ENCODE results near the gene E2F6.

The E2F6 gene

GRCh38 chr2:11480406-11480805 lies 14.4 kb upstream of the E2F6 start:
- Histone ChIP-seq H3K4me3 (ENCODE audit: insufficient read depth, low read depth, low read length, poor library complexity, severe bottlenecking) (no peak overlapping the region), H3K27me3 (replicated peaks; ENCODE audit: control insufficient read depth, insufficient read depth, low read length, poor library complexity, severe bottlenecking) (peaks cover 18% of the 10 kb centered on the region), H3K27ac (ENCODE audit: insufficient read depth, low read length, poor library complexity, severe bottlenecking) (no peak overlapping the region), H3K9me3 (ENCODE audit: control insufficient read depth, low read length) (no peaks in the 10 kb centered on the region), H3K4me1 (ENCODE audit: control insufficient read depth, insufficient read depth, low read length, poor library complexity, severe bottlenecking) (no peaks in the 10 kb centered on the region), H3K36me3 (ENCODE audit: control insufficient read depth, insufficient read depth, low read length) (no peaks in the 10 kb centered on the region)
- no peak for DNase-seq

GRCh38 chr2:11478899-11479605 lies 13.1 kb upstream of the E2F6 start:
- no peak for DNase-seq
- Histone ChIP-seq H3K27me3 (replicated peaks; ENCODE audit: control insufficient read depth, insufficient read depth, low read length, poor library complexity, severe bottlenecking) (peaks cover 18% of the 10 kb centered on the region), H3K4me1 (ENCODE audit: control insufficient read depth, insufficient read depth, low read length, poor library complexity, severe bottlenecking) (no peaks in the 10 kb centered on the region)

GRCh38 chr2:11477994-11478393 lies 12.0 kb upstream of the E2F6 start:
- H3K4me3 ChIP-seq (ENCODE audit: insufficient read depth, low read depth, low read length, poor library complexity, severe bottlenecking): no peak overlapping the region
- H3K9me3 ChIP-seq (ENCODE audit: control insufficient read depth, low read length): no peaks in the 10 kb centered on the region
- H3K27me3 ChIP-seq (replicated peaks; ENCODE audit: control insufficient read depth, insufficient read depth, low read length, poor library complexity, severe bottlenecking): peaks cover 15% of the 10 kb centered on the region
- H3K27ac ChIP-seq (ENCODE audit: insufficient read depth, low read length, poor library complexity, severe bottlenecking): no peak overlapping the region
- no peaks in the 10 kb centered on the region for H3K4me1 ChIP-seq (ENCODE audit: control insufficient read depth, insufficient read depth, low read length, poor library complexity, severe bottlenecking)
- DNase-seq: peak; percentile 44 to 74 (median 52)
- H3K36me3 ChIP-seq (ENCODE audit: control insufficient read depth, insufficient read depth, low read length): no peaks in the 10 kb centered on the region

More at GRCh38 chr2:11478899-11479605, 13.1 kb upstream of the E2F6 start:
- Histone ChIP-seq H3K9me3 (ENCODE audit: control insufficient read depth, low read length) (no peaks in the 10 kb centered on the region), H3K4me3 (ENCODE audit: insufficient read depth, low read depth, low read length, poor library complexity, severe bottlenecking) (no peak overlapping the region), H3K27ac (ENCODE audit: insufficient read depth, low read length, poor library complexity, severe bottlenecking) (no peak overlapping the region), H3K36me3 (ENCODE audit: control insufficient read depth, insufficient read depth, low read length) (no peaks in the 10 kb centered on the region)

DNA sequence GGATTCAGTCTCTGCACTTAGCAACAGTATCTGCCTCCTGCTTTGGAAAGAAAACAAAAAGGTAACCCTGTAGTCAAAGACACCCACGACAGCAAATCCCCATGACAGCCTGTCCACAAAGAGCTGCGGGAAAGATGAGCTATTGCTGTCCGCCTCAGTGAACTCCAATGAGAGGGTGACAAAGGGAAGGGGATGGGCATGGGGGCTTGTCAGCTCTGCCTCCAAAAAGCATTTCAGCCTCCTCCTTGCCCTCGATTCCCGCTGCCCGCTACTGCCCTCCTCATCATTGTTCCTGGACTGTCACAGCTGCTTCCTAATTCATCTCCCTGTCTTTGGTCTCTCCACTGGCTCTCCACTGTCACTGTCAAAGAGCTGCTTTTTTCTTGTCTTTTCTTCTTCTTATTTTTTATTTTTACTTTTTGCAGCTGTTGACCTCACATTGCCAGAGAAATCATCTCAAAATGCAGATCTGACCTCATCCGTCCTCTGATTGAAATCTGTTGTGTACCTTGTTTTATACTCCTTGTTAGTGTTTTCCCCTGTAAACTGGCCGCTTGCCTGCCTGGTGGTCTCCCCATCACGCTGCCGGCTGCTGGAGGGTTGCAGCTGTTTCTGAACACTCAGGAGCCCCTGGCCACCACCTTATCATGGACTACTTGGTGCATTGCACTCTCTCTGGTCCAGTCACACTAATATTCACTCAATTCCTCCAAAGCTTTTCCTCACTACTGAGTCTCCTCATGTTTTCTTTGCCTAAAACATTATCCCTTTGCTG lies 7.9 kb upstream of the E2F6 start:
- Histone ChIP-seq H3K36me3 (ENCODE audit: control insufficient read depth, insufficient read depth, low read length) (no peaks in the 10 kb centered on the region), H3K4me3 (ENCODE audit: insufficient read depth, low read depth, low read length, poor library complexity, severe bottlenecking) (no peak overlapping the region), H3K27ac (ENCODE audit: insufficient read depth, low read length, poor library complexity, severe bottlenecking) (no peak overlapping the region), H3K4me1 (ENCODE audit: control insufficient read depth, insufficient read depth, low read length, poor library complexity, severe bottlenecking) (no peaks in the 10 kb centered on the region), H3K9me3 (ENCODE audit: control insufficient read depth, low read length) (no peaks in the 10 kb centered on the region), H3K27me3 (replicated peaks; ENCODE audit: control insufficient read depth, insufficient read depth, low read length, poor library complexity, severe bottlenecking) (no peaks in the 10 kb centered on the region)
- no peak for DNase-seq

DNA sequence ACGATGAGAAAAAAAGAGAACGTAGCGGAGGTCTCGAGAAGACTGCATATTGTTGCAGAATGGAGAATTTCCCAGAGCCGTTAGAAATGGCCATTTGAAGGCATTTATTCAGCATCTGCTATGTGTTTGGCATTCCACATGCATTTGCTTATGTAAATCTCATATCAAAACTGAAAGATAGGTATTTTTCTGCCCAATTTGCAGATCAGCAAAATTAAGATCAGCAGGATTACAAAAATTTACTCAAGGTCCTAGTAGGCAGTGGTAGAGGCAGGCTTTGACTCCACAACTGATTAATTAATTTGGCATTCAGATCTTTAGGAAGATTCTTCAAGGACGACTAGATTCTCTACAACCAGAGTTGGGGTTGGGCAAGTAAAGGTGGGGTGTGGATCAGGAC lies 1.8 kb upstream of the E2F6 start:
- no peaks in the 10 kb centered on the region for H3K9me3 ChIP-seq (ENCODE audit: control insufficient read depth, low read length)
- no peaks in the 10 kb centered on the region for H3K36me3 ChIP-seq (ENCODE audit: control insufficient read depth, insufficient read depth, low read length)
- no peak overlapping the region for H3K27ac ChIP-seq (ENCODE audit: insufficient read depth, low read length, poor library complexity, severe bottlenecking)
- no peak overlapping the region for H3K4me3 ChIP-seq (ENCODE audit: insufficient read depth, low read depth, low read length, poor library complexity, severe bottlenecking)
- H3K4me1 ChIP-seq (ENCODE audit: control insufficient read depth, insufficient read depth, low read length, poor library complexity, severe bottlenecking): peaks cover 14% of the 10 kb centered on the region
- no peaks in the 10 kb centered on the region for H3K27me3 ChIP-seq (replicated peaks; ENCODE audit: control insufficient read depth, insufficient read depth, low read length, poor library complexity, severe bottlenecking)
- DNase-seq: no peak

GRCh38 chr2:11467129-11467649 lies 1.2 kb upstream of the E2F6 start:
- Histone ChIP-seq H3K27me3 (replicated peaks; ENCODE audit: control insufficient read depth, insufficient read depth, low read length, poor library complexity, severe bottlenecking) (no peaks in the 10 kb centered on the region), H3K27ac (ENCODE audit: insufficient read depth, low read length, poor library complexity, severe bottlenecking) (no peak overlapping the region), H3K4me3 (ENCODE audit: insufficient read depth, low read depth, low read length, poor library complexity, severe bottlenecking) (no peak overlapping the region), H3K9me3 (ENCODE audit: control insufficient read depth, low read length) (no peaks in the 10 kb centered on the region), H3K36me3 (ENCODE audit: control insufficient read depth, insufficient read depth, low read length) (no peaks in the 10 kb centered on the region), H3K4me1 (ENCODE audit: control insufficient read depth, insufficient read depth, low read length, poor library complexity, severe bottlenecking) (peaks cover 14% of the 10 kb centered on the region)
- no peak for DNase-seq

DNA sequence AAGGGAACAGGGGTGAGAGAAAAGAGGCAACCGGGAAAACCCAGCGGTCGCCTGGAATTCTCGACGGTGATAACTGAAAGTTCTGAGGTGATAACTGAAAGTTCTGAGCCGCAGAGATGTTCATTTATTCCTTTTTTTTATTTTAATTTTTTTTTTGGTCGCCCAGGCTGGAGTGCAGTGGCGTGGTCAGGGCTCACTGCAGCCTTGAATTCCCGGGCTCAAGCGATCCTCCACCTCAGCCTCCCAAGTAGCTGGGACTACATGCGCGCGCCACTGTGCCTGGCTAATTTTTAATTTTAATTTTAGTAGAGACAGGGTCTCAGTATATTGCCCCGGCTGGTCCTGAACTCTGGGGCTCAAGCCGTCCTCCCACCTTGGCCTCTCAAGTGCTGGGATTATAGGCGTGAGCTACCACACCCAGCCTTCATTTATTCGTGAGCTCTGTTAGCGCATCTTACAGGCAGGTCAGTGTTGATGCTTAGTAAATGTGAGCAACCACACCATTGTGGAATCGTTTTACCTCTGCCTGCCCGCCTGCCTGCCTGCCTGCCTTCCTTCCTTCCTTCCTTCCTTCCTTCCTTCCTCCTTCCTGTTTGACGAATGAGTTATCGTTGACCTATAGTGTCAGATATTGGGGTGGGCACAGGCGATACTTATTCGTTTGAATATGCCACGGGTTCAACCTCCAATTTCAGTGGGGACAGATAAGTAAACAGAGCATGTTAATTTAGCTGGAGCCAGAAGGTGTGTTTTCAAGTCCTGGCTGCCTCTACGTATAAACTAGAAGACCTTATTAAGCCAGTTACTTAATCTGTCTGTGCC lies 557 bp upstream of the E2F6 start:
- Histone ChIP-seq H3K4me3 (ENCODE audit: insufficient read depth, low read depth, low read length, poor library complexity, severe bottlenecking) (peak overlapping the region; percentile 95), H3K9me3 (ENCODE audit: control insufficient read depth, low read length) (no peaks in the 10 kb centered on the region), H3K4me1 (ENCODE audit: control insufficient read depth, insufficient read depth, low read length, poor library complexity, severe bottlenecking) (peaks cover 14% of the 10 kb centered on the region), H3K27ac (ENCODE audit: insufficient read depth, low read length, poor library complexity, severe bottlenecking) (peak overlapping the region; percentile 58), H3K27me3 (replicated peaks; ENCODE audit: control insufficient read depth, insufficient read depth, low read length, poor library complexity, severe bottlenecking) (no peaks in the 10 kb centered on the region), H3K36me3 (ENCODE audit: control insufficient read depth, insufficient read depth, low read length) (no peaks in the 10 kb centered on the region)
- no peak for DNase-seq

GRCh38 chr2:11465110-11465484 lies 864 bp downstream of the E2F6 start:
- no peaks in the 10 kb centered on the region for H3K27me3 ChIP-seq (replicated peaks; ENCODE audit: control insufficient read depth, insufficient read depth, low read length, poor library complexity, severe bottlenecking)
- H3K27ac ChIP-seq (ENCODE audit: insufficient read depth, low read length, poor library complexity, severe bottlenecking): no peak overlapping the region
- no peaks in the 10 kb centered on the region for H3K9me3 ChIP-seq (ENCODE audit: control insufficient read depth, low read length)
- H3K4me1 ChIP-seq (ENCODE audit: control insufficient read depth, insufficient read depth, low read length, poor library complexity, severe bottlenecking): peaks cover 14% of the 10 kb centered on the region
- no peak for DNase-seq
- H3K36me3 ChIP-seq (ENCODE audit: control insufficient read depth, insufficient read depth, low read length): no peaks in the 10 kb centered on the region
- H3K4me3 ChIP-seq (ENCODE audit: insufficient read depth, low read depth, low read length, poor library complexity, severe bottlenecking): peak overlapping the region; percentile 95

GRCh38 chr2:11459816-11460215 lies 6.1 kb downstream of the E2F6 start:
- Histone ChIP-seq H3K27ac (ENCODE audit: insufficient read depth, low read length, poor library complexity, severe bottlenecking) (no peak overlapping the region), H3K4me1 (ENCODE audit: control insufficient read depth, insufficient read depth, low read length, poor library complexity, severe bottlenecking) (peaks cover 3% of the 10 kb centered on the region), H3K36me3 (ENCODE audit: control insufficient read depth, insufficient read depth, low read length) (no peaks in the 10 kb centered on the region), H3K4me3 (ENCODE audit: insufficient read depth, low read depth, low read length, poor library complexity, severe bottlenecking) (no peak overlapping the region), H3K9me3 (ENCODE audit: control insufficient read depth, low read length) (no peaks in the 10 kb centered on the region), H3K27me3 (replicated peaks; ENCODE audit: control insufficient read depth, insufficient read depth, low read length, poor library complexity, severe bottlenecking) (no peaks in the 10 kb centered on the region)
- no peak for DNase-seq
